ENCODE data around the gene LCP2. TPM values are rescaled to one million over a fixed set of nuclear protein-coding genes. Genes with fewer than 3 reads are reported as not detected.

Gene LCP2
- total RNA-seq, 1 experiment from 2014 or later = 0.61 TPM

DNA sequence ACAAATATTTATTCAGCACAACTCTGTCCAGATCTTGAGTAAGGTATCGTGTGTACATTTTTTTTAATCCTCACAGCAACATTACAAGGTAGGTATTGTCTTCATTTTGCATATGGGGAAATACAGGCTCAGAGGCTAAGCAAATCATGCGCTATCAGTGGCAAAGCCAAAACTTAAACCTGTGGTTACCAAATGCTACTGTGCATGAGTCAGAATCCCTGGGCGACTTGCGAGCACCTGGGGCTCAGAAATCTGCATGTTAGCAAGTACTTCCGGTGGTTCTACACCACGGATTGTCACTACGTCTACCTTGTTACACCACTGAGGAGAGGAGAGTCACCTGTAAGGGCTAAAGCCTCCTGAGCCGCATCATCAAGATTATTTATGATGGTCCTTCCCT, 43.5 kb downstream of the LCP2 start:
- H3K36me3 ChIP-seq (ENCODE audit: control insufficient read depth in 1 of 2, insufficient read depth in 2 of 2, low read length in 2 of 2) = no peaks in the 10 kb centered on the region
- no TSS peak for BruUV-seq (replicated peaks)

More for the DNA sequence above, 43.5 kb downstream of the LCP2 start:
- H2AFZ ChIP-seq (ENCODE audit: low read depth, low read length, poor library complexity, severe bottlenecking) = no peak overlapping the region
- H3K4me2 ChIP-seq (ENCODE audit: low read length) = no peak overlapping the region
- no peaks in the 10 kb centered on the region for H3K79me2 ChIP-seq (ENCODE audit: insufficient read depth, low read length)
- RAD21 ChIA-PET (ENCODE audit: low non-redundant PET in 1 of 2, low total read pairs in 2 of 2, uncharacterized antibody in 2 of 2, unreplicated experiment in 2 of 2) = no interaction called here
- POLR2A ChIA-PET = no interaction called here
- no peaks in the 10 kb centered on the region for H3K9me2 ChIP-seq (ENCODE audit: insufficient read depth)
- no peak for TF ChIP-seq SP1 (IDR thresholded peaks at IDR 0.05; ENCODE audit: low read depth)
- no peak for TF ChIP-seq CEBPB (IDR thresholded peaks at IDR 0.05; ENCODE audit: low read depth)
- TF ChIP-seq, protein P1, sequence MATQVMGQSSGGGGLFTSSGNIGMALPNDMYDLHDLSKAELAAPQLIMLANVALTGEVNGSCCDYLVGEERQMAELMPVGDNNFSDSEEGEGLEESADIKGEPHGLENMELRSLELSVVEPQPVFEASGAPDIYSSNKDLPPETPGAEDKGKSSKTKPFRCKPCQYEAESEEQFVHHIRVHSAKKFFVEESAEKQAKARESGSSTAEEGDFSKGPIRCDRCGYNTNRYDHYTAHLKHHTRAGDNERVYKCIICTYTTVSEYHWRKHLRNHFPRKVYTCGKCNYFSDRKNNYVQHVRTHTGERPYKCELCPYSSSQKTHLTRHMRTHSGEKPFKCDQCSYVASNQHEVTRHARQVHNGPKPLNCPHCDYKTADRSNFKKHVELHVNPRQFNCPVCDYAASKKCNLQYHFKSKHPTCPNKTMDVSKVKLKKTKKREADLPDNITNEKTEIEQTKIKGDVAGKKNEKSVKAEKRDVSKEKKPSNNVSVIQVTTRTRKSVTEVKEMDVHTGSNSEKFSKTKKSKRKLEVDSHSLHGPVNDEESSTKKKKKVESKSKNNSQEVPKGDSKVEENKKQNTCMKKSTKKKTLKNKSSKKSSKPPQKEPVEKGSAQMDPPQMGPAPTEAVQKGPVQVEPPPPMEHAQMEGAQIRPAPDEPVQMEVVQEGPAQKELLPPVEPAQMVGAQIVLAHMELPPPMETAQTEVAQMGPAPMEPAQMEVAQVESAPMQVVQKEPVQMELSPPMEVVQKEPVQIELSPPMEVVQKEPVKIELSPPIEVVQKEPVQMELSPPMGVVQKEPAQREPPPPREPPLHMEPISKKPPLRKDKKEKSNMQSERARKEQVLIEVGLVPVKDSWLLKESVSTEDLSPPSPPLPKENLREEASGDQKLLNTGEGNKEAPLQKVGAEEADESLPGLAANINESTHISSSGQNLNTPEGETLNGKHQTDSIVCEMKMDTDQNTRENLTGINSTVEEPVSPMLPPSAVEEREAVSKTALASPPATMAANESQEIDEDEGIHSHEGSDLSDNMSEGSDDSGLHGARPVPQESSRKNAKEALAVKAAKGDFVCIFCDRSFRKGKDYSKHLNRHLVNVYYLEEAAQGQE (IDR thresholded peaks at IDR 0.05; ENCODE audit: low read depth) = no peak
- TF ChIP-seq FOSL1 (IDR thresholded peaks at IDR 0.05; ENCODE audit: low read depth) = no peak
- TF ChIP-seq, protein P2, sequence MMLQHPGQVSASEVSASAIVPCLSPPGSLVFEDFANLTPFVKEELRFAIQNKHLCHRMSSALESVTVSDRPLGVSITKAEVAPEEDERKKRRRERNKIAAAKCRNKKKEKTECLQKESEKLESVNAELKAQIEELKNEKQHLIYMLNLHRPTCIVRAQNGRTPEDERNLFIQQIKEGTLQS (IDR thresholded peaks at IDR 0.05) = no peak
- TF ChIP-seq TCF7L2 (IDR thresholded peaks at IDR 0.05; ENCODE audit: borderline replicate concordance, extremely low read depth, insufficient read depth, insufficient read length) = no peak
- no peak for TF ChIP-seq SIN3A (IDR thresholded peaks at IDR 0.05; ENCODE audit: low read depth)
- TF ChIP-seq, protein P3, sequence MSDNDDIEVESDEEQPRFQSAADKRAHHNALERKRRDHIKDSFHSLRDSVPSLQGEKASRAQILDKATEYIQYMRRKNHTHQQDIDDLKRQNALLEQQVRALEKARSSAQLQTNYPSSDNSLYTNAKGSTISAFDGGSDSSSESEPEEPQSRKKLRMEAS (IDR thresholded peaks at IDR 0.05) = no peak
- TF ChIP-seq EZH2 (IDR thresholded peaks at IDR 0.05) = no peak
- no peak for TF ChIP-seq EZH2phosphoT487 (IDR thresholded peaks at IDR 0.05; ENCODE audit: borderline replicate concordance)
- TF ChIP-seq ZFX (IDR thresholded peaks at IDR 0.05) = no peak
- TF ChIP-seq, protein P4, sequence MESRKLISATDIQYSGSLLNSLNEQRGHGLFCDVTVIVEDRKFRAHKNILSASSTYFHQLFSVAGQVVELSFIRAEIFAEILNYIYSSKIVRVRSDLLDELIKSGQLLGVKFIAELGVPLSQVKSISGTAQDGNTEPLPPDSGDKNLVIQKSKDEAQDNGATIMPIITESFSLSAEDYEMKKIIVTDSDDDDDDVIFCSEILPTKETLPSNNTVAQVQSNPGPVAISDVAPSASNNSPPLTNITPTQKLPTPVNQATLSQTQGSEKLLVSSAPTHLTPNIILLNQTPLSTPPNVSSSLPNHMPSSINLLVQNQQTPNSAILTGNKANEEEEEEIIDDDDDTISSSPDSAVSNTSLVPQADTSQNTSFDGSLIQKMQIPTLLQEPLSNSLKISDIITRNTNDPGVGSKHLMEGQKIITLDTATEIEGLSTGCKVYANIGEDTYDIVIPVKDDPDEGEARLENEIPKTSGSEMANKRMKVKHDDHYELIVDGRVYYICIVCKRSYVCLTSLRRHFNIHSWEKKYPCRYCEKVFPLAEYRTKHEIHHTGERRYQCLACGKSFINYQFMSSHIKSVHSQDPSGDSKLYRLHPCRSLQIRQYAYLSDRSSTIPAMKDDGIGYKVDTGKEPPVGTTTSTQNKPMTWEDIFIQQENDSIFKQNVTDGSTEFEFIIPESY (IDR thresholded peaks at IDR 0.05; ENCODE audit: extremely low read depth, insufficient replicate concordance, low read length) = no peak
- no peak for TF ChIP-seq POLR2A (IDR thresholded peaks at IDR 0.05; ENCODE audit: borderline replicate concordance, extremely low read depth, insufficient read depth, insufficient read length)
- TF ChIP-seq YY1 (IDR thresholded peaks at IDR 0.05; ENCODE audit: extremely low read depth, insufficient replicate concordance, low read depth, low read length) = no peak
- TF ChIP-seq CBX3 (IDR thresholded peaks at IDR 0.05; ENCODE audit: low read depth) = no peak
- TF ChIP-seq RAD21 (IDR thresholded peaks at IDR 0.05; ENCODE audit: low read depth) = no peak
- ATAC-seq (no peak), DNase-seq (ENCODE audit: low read depth, low spot score) (no peak)
- CTCF ChIA-PET = interaction anchor here (0.8 kb wide), 1 partner anchor 84 kb away, joined by 3 read pairs; no protein-coding TSS in a partner anchor
- H3K27me3 ChIP-seq (ENCODE audit: insufficient read depth, low read length) = peaks cover 95% of the 10 kb centered on the region
- H3K9ac ChIP-seq (ENCODE audit: low read length) = no peak overlapping the region
- intact Hi-C loops (cut with micrococcal nuclease) = no loop called here
- no peak overlapping the region for H3K27ac ChIP-seq (ENCODE audit: low read depth, low read length)
- H4K20me1 ChIP-seq (ENCODE audit: insufficient read depth) = no peaks in the 10 kb centered on the region
- no peak overlapping the region for H3K4me3 ChIP-seq (replicated peaks in 1 of 2; ENCODE audit: low read depth in 1 of 2, low read length in 2 of 2)
- no peaks in the 10 kb centered on the region for H3K4me1 ChIP-seq (ENCODE audit: control insufficient read depth in 1 of 2, insufficient read depth in 2 of 2, low read length in 2 of 2)
- no peaks in the 10 kb centered on the region for H3K9me3 ChIP-seq (ENCODE audit: control insufficient read depth in 1 of 2, insufficient read depth in 1 of 2, low read depth in 1 of 2, low read length in 2 of 2)
